ES-I3 (cell line): ENCODE results near the gene R3HDM1.
A peak's percentile ranks its signal among the peaks of the same experiment; 100 is the strongest.

Experiments
- H3K36me3 ChIP-seq: 2 replicates; pipeline ENCODE4 v1.6.1; 2013; ENCODE audit warnings: mild to moderate bottlenecking, low read length, control low read depth, moderate library complexity; ENCODE audit not compliant: insufficient read depth
- H3K4me1 ChIP-seq: 2 replicates; pipeline ENCODE4 v1.6.1; 2013; ENCODE audit warnings: mild to moderate bottlenecking, control low read depth, low read length; ENCODE audit not compliant: insufficient read depth
- H3K9ac ChIP-seq: 2 replicates; pipeline ENCODE4 v1.6.1; 2013; ENCODE audit warnings: low read depth, mild to moderate bottlenecking, low read length, moderate library complexity
- H3K9me3 ChIP-seq: 2 replicates; pipeline ENCODE4 v1.6.1; 2013; ENCODE audit warnings: mild to moderate bottlenecking, low read length, moderate library complexity; ENCODE audit not compliant: control insufficient read depth, insufficient read depth

Gene R3HDM1

DNA sequence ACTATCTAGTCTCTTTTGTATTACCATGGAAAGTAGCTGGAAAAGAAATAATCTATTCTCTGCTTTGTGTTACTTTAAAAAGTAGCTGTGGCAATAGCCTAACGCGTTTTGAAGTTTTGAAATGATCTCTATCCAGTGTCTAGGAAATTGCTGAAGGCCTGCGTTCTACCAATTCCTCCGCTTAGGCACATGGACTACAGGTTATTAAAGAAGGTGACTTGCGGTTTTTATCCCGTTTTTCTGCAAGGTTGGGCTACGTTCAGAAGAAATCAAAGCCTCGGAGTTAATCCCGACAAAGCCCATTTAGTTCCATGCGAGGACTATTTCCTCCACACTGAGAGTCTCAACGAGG lies 209.7 kb downstream of the R3HDM1 start:
- H3K36me3 ChIP-seq: no peaks in the 10 kb centered on the region
- H3K4me1 ChIP-seq: no peaks in the 10 kb centered on the region
- no peak overlapping the region for H3K9ac ChIP-seq
- H3K9me3 ChIP-seq: no peaks in the 10 kb centered on the region

DNA sequence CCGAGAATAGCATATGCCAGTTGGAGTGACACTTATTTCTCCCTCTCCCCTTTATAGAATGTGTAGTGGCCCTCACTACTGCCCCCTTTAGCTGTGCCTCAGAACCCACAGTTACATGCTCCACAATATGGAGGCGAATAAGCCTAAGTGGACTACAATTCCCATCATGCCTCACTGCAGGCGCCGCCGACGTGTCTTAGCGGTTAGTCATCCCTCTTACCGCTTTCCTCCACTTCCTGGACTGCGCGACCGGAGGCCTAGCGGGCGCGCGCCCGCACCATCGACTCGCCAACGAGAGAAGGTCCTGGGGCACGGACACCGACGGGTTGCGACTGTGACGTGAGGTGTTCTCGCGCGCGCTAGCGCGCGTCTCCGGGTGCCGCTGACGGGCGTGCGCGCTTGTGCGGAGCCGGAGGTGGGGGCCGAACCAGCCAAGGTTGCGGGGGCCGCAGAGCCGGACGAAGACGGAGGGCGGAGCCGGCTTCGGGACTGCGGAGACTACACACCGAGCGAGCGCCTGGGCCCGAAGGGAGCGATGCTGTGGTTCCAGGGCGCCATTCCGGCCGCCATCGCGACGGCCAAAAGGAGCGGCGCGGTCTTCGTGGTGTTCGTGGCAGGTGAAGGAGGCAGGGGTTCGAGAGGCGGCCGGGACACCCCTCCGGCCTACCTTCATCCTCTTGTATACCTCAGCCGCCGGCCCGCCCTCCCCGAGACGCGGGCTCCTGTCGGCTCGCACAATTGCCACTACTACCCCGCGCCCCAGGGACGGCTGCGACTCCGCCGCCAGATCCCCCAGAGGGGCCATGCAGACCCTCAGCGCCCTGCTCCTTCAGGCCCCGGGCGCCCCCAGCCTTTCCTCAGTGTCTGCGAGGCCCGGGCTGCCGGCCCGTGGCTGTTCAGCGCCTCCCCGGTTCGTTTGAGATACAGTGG lies 210.4 kb downstream of the R3HDM1 start, which contains the start of gene UBXN4:
TSS of gene UBXN4 (plus strand) at position 461 of the 930 bp plus-strand sequence. CDS start at position 536, 75 bp downstream.
- no peaks in the 10 kb centered on the region for H3K4me1 ChIP-seq
- H3K36me3 ChIP-seq: no peaks in the 10 kb centered on the region
- peak within 1 kb of the TSS; percentile 65 for H3K9ac ChIP-seq
- H3K9me3 ChIP-seq: no peaks in the 10 kb centered on the region

DNA sequence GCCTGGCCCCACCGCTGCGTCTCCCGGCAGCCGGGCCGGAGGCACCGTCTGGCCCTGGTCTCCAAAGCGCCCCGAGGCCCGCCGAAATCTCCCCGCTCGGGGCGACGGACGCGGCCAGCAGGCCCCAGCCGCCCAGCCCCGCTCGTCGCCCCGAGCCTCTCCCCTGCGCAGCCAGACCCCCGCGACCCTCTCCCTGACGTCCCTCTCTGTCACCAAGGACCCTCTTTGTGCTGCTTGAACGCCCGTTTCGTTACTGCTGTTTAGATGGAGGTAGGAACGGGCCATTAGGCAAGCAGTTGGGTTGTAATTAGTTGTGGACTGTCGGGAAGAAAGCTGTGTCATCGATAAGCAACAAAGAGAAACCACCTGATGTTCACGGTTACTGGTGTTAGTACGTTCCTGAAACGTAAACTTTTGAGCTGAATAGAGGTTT lies 211.1 kb downstream of the R3HDM1 start:
- Histone ChIP-seq H3K9ac (peak overlapping the region; percentile 65), H3K9me3 (no peaks in the 10 kb centered on the region), H3K36me3 (no peaks in the 10 kb centered on the region), H3K4me1 (no peaks in the 10 kb centered on the region)

DNA sequence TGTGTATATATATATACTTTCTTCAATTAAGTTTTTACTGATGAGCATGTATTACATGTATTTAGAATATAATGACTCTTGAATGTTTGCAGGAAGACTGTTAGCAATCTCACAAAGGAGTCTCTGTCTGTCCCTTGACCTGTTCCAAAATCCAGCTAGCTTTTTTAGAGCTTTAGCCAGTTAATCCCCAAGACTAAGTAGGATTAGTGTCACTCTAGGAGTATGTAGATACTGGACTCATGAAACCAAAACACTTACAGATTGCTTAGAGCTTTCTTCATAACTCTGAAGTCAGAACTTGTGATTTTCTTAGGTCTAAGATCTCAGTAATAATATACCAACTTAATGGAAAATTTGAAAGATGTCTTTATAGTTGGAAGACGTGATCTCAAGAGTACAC lies 212.6 kb downstream of the R3HDM1 start:
- Histone ChIP-seq H3K4me1 (no peaks in the 10 kb centered on the region), H3K9me3 (no peaks in the 10 kb centered on the region), H3K36me3 (0 out of 2 replicates have a peak, but pooled peaks cover 3% of the 10 kb centered on the region), H3K9ac (peak overlapping the region; percentile 65; the same call in 1 of the 2 replicates)

DNA sequence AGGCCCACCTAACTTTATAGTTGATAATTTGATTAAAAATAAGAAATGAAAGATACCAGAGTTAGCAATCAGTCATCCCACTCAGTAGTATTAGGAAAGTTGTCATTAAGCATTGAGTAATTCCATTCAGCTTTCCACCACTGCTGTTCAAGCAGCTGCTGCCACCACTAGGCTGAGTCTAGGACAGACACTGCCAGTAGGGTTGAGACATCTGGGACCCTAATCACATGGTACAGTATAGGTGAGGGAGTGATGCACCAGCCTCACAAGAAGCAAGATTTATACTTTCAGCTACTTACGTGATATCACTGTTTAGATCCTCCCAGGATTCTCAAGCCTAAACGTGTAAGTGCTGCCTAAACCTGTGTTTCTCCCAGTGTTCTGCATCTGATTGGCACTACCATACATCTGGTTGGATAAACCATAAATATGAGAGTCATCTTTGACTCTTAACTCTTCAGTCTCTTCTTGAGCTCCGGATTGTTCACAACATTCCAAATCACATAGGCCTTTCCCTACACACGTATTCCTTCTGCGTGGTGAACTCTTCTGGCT lies 213.6 kb downstream of the R3HDM1 start:
- H3K36me3 ChIP-seq: peaks cover 5% of the 10 kb centered on the region; the same call in 1 of the 2 replicates
- no peaks in the 10 kb centered on the region for H3K4me1 ChIP-seq
- no peak overlapping the region; the same call in 1 of the 2 replicates for H3K9ac ChIP-seq
- H3K9me3 ChIP-seq: no peaks in the 10 kb centered on the region

DNA sequence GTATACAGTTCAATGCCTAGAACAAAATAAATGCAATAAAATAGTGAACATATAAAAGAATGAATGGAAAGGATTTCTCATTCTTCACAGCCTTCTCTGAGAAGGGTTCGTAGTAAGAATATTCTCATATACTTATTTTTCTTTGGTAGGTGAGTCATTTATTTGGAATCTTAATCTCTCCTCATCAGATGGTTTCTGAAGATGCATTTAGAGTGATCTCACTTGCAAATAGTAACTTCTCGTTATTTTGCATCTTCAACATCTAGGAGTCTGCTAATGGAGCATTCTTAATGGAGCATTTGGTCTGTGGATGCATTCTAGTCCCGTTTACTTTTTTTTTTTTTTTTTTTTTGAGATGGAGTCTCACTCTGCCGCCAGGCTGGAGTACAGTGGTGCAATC lies 214.3 kb downstream of the R3HDM1 start:
- H3K36me3 ChIP-seq: peaks cover 8% of the 10 kb centered on the region; the same call in 1 of the 2 replicates
- no peak overlapping the region for H3K9ac ChIP-seq
- H3K9me3 ChIP-seq: no peaks in the 10 kb centered on the region
- no peaks in the 10 kb centered on the region for H3K4me1 ChIP-seq

DNA sequence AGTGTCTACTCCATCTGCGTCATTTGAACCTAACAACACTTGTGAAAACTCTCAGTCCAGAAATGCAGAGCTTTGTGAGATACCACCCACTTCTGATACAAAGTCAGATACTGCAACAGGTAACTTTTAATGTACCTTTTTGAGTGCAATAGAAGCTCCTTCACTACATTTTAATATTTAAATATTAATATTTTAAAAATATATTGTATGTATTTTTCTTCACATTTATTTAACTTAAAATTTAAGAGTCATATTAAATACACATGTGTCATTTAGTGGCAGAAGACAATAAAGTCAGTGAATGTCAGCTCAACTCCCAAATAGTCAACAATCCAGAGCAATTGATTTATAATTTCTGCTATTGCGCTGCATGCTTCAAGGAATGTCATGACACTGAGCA lies 224.3 kb downstream of the R3HDM1 start:
- Histone ChIP-seq H3K4me1 (no peaks in the 10 kb centered on the region), H3K9ac (no peak overlapping the region), H3K9me3 (no peaks in the 10 kb centered on the region), H3K36me3 (peaks cover 19% of the 10 kb centered on the region)

DNA sequence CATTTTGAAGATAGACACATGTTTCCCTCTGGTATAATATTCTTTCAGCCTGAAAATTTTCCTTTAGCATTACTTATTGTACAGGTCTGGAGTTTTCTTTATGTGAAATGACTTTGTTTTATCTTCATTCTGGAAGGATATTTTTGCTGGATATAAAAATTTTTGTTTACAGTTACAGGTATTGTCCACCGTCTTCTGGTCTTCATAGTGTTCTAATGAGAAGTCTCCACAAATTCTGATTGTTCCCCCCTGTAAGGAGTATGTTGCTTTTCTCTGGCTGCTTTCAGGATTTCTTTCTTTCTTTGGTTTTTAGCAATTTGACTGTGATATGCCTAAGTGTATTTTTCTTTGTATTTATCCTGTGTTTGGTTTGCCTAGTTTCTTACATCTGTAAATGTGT lies 225.4 kb downstream of the R3HDM1 start:
- Histone ChIP-seq H3K4me1 (no peaks in the 10 kb centered on the region), H3K36me3 (peaks cover 19% of the 10 kb centered on the region), H3K9me3 (no peaks in the 10 kb centered on the region), H3K9ac (no peak overlapping the region)

DNA sequence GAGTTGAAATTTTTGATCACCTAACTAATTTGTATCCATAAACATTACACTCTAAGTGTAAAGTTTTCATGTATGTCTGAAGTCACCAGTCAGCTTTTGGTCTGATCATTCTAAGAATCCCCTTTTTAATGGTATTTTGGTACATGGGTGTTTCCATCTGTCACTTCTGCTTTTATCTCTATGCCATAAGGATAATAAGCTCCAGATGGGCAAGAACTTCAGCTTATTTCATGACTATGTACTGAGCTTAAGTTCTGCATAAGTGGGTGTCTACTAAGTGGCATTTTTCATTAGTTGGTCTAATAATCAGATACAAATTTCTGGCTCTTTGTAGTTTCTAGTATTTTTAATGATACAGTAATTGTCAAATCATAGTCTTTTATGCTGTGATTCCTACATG lies 230.7 kb downstream of the R3HDM1 start:
- Histone ChIP-seq H3K4me1 (no peaks in the 10 kb centered on the region), H3K9ac (no peak overlapping the region), H3K36me3 (peaks cover 7% of the 10 kb centered on the region), H3K9me3 (no peaks in the 10 kb centered on the region)

DNA sequence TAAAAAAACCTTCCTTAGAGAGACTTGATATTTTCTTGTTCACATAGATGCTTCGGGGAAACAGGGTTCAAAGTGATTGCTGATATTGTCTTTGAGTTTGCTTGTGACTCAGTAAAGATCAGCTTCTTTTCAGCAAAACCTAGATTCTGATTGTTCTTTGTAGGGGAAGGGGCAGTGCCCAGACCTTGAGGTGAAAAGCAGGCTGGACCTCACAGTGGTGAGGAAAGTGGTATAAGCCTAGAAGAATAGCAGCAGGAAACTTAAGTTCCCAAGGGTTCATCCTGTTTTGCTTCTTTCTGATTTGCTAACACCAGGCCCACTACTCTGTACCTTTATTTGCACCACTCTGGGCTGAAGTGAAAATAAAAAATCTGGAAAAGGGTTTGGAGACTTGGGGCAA lies 231.2 kb downstream of the R3HDM1 start:
- Histone ChIP-seq H3K4me1 (no peaks in the 10 kb centered on the region), H3K36me3 (peaks cover 7% of the 10 kb centered on the region), H3K9me3 (no peaks in the 10 kb centered on the region), H3K9ac (no peak overlapping the region)

DNA sequence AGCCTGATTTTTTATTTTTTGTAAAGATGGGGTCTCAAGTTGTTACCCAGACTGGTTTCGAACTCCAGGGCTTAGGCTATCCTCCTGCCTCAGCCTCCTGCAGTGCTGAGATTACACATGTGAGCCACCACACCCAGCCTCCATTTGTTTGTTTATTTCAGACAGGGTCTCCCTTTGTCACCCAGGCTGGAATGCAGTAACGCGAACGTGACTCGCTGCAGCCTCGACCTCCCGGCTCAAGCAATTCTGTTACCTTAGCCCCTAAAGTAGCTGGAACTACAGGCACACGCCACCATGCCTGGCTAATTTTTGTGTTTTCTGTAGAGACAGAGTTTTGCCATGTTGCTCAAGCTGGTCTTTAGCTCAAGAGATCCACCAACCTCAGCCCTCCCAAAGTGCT lies 237.6 kb downstream of the R3HDM1 start:
- H3K9ac ChIP-seq: no peak overlapping the region
- H3K36me3 ChIP-seq: peaks cover 16% of the 10 kb centered on the region
- H3K9me3 ChIP-seq: no peaks in the 10 kb centered on the region
- no peaks in the 10 kb centered on the region for H3K4me1 ChIP-seq

DNA sequence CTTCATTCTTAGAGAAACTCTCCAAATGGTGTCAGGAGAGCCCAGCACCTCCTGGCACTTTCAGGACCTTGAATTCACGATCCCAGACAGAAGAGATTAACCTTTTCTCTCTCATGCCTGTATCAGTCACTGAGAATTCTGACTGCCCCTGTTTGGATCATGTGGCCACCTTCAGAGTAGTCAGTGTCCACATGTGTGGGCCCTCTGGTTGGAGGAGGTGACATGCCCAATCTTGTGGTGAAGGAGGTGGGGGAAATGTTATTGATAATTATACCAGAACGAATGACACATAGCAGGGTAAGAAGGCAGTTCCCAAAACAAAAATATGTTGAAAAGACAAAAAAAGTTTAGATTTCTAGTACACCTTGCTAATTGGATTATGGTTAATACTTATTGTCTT lies 242.0 kb downstream of the R3HDM1 start:
- no peak overlapping the region for H3K9ac ChIP-seq
- no peaks in the 10 kb centered on the region for H3K4me1 ChIP-seq
- H3K36me3 ChIP-seq: peaks cover 23% of the 10 kb centered on the region
- no peaks in the 10 kb centered on the region for H3K9me3 ChIP-seq

DNA sequence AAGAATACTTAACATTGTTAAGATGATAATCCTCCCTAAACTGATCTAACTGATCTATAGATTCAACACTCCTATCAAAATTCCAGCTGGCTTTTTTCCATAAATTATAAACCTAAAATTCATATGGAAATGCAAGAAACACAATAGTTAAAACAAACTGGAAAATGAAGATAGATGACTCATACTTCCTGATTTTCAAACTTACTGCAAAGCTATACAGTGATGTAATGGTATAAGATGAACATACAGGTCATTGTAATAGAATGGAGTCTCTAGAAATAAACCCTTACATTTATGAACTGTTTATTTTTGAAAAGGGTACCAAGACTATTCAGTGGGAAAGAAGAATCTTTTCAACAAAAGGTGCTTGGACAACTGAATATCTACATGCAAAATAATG lies 242.6 kb downstream of the R3HDM1 start:
- Histone ChIP-seq H3K9ac (no peak overlapping the region), H3K9me3 (no peaks in the 10 kb centered on the region), H3K4me1 (no peaks in the 10 kb centered on the region), H3K36me3 (peaks cover 23% of the 10 kb centered on the region)
